GM19372 (cell line): ENCODE measurements around the gene MAST4.

Source experiments
- ATAC-seq: cut with Tn5 transposase; IDR thresholded peaks from one replicate; pipeline ENCODE4 v1.9.1; 2021; ENCODE audit warnings: mild to moderate bottlenecking, low read depth, moderate library complexity; ENCODE audit not compliant: unreplicated experiment

Gene MAST4

DNA sequence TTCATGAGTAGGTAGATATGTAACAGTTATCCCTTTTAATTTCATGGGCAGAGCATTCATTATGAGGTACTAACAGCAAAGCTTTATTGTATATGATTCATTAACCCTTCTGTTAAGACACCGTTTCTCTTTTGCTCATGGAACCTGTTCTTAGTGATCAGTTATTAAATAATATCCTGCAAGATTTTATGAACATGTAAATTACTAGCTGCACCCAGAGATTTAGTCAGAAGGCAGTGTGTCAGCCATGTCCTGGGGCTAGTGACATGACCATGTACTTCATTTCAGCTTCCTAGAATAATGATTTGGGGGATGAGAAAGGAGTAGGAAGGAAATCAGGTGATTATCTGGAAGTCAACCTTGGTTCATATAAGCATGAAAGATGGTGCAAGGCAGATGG is 7.0 kb downstream of the MAST4 start:
- no peak for ATAC-seq

GRCh38 chr5:66603881-66604280 is 7.7 kb downstream of the MAST4 start:
- no peak for ATAC-seq

- ATAC-seq, result no peak
Observed at GRCh38 chr5:66606713-66607112, 10.5 kb downstream of the MAST4 start.

DNA sequence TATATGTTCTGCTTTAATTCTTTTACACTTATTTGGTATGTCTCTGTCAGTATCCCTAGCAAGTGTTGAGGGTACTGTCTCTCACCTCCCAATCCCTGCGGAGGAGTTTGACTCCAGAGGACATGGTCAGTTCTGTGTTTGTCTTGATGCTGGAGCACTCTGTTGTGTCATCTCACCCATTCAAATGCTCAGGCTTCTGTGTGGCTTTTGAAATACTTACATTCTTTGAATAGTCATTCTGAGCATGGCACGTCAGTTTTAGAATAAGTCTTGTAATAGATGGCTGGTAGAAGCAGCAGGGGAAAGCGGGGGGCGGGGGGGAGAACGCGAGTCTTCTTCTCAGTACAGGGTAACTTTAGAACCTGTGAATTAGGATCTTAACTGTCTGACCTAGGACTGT is 12.3 kb downstream of the MAST4 start:
- no peak for ATAC-seq

- no peak for ATAC-seq
Observed at GRCh38 chr5:66609615-66610014, 13.4 kb downstream of the MAST4 start.

GRCh38 chr5:66612226-66612625 is 16.0 kb downstream of the MAST4 start:
- no peak for ATAC-seq

GRCh38 chr5:66615136-66615535 is 18.9 kb downstream of the MAST4 start:
- ATAC-seq, result no peak

DNA sequence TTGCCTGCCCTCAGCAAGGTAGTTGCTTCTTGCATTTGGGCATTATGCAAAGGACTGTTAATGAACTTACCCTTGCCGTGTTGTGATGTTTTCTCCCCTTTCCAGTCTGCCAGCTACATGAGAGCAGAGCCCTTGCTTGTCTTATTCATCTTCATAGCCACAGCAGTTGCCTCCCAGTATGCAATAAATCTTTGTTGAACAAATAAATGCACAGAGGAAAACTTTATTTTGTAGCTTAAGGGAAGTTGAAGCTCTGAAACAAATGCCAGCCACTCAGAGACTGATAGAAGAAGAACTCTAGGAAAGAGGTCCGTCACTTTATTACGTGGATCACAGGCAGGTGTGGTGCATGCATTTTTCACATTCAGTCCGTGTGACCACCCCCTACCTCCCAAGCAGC is 19.7 kb downstream of the MAST4 start:
- no peak for ATAC-seq

DNA sequence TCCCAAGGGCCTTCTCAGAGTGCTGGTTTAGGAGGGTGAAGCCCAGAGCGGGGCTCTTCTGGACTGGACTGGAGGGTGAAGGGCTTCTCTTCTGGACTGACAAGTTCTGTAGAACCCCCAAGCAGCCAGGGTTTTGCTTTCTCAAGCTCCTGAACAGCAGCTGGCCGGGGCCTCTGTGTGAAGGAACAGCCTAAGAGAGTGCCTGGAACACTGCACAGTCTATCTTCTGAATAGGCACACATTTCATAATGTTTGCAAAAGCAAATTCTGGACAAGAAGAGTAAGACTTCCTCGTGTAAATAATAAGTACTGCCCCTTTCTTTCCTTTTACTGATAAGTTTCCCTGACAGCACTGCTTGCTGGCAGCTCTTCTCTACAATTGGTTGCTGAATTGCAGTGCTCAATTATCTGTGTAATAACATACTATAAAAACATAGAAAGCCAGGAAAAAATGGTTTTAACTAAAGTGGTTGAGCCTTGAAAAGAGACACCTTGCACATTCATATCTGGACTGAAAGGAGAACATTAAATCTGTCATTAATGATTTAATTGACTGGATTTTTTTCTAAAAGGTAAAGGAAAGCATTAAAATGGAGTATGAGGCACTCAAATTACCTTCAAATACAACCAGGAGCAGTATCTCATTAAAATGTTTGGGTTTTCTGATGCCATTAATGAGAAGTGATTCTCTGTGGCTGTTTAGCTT is 20.5 kb downstream of the MAST4 start:
- ATAC-seq, result no peak

- ATAC-seq, result no peak
Observed at GRCh38 chr5:66617226-66617861, 21.2 kb downstream of the MAST4 start.

DNA sequence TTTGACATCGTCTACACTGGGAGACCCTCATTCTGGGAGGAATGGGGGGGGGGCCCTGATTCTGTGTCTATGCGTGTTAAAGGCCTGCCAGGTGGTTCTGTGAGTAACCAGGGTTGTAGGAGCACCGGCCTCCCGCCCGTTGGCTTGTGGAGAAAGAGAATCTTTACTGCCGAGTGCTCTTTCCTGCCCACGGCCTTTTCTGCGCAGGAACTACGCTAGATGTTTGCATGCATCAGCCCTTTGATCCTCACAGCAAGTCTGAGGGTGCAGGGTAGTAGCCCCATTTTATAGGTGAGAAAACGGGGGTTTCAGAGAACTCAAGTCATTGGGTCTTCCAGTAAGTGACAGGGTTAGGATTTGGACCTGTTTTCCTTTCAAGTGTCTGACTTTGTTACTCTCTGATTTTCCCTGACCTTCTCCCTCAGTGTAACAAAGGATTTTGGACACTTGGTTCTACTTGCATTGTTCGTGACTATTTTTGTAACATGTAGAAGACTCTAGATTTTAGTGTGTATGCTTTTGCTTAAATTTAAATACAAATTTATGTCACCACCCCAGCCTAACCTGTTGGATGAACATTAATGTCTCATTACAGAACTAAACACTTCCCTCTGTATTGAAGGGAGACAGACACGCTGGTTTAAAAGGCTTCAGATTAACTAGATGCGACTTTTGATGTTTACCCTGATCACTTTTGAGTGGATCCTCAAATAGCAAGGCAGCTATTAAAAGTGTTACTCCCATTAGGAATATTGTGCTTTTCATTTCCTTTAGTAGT is 22.0 kb downstream of the MAST4 start:
- no peak for ATAC-seq

DNA sequence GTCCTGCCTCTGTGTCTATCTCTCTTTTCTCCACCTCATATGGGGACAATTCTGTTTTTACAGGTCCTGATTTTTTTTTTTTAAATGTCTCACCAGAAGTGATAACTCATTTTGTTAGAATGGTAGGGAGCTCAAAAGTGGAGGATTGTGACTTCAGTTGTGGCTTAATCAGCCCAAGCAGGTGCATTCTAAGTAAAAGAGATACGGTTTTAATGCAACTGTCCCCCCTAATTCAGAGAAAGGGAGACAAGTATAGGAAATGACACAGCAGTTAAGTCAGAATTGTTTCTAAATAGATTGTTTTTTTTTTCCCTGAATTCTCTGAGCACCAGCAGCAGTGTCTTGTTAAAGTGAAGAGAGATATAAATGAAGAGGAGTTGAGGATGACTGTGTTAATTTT is 24.5 kb downstream of the MAST4 start:
- no peak for ATAC-seq

GRCh38 chr5:66621146-66621545 is 25.0 kb downstream of the MAST4 start:
- ATAC-seq, result no peak

DNA sequence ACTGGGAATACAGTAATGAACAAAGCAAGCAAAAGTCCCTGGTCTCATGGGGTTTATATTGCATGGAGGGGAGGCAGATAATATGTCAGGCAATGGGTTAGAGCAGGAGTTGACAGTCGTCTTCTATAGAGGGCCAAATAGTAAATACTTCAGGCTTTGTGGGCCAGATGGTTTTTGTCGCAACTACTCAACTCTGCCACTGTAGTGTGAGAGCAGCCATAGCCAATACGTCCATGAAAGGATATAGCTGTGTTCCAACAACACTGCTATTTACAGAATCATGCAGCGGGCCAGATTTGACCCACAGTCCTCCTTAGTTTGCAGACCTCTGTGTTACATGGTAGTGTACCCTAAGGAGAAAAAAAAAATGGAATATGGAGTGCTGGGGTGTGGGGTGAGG is 25.5 kb downstream of the MAST4 start:
- ATAC-seq, result no peak

GRCh38 chr5:66628561-66628960 is 32.4 kb downstream of the MAST4 start:
- no peak for ATAC-seq

DNA sequence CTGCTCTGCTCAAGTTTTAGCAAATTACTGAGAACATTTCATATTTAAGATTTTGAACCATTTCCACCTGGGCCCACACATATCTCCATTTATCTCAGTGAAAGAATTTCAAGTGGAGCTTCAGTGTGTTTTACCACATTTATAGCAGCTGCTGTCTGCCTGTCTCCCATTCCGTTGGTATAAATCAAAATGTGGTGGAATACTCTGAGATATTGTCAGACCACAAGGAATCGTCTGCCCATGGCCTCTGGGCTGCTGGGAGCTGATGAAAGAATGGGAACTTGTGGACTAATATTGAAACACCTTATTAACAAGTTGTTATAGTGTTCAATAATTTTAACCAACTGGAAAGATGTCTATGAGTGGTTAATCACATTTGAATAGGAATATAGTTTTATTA is 33.3 kb downstream of the MAST4 start:
- no peak for ATAC-seq

GRCh38 chr5:66633754-66634153 is 37.6 kb downstream of the MAST4 start:
- ATAC-seq, result no peak

DNA sequence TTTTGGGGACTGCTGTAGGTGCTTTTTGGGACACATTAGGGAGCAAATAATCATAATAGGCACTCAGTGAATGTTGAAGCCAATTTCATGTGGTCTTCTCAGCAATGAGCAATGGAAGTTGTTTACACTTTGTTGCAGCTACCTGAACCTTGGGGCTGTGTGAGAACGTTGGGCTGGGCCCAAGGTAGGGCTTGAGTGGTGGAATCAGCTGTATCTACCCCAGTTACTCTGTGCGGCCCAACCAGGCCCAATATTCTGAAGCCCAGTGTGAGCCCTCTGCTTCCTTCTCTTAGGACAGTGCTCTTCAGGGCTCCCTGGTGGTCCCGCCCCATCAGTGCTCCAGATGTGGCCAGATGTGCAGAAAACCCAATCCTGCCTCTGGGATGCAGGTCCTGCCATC is 38.4 kb downstream of the MAST4 start:
- no peak for ATAC-seq

- no peak for ATAC-seq
Observed at GRCh38 chr5:66637994-66638393, 41.8 kb downstream of the MAST4 start.

DNA sequence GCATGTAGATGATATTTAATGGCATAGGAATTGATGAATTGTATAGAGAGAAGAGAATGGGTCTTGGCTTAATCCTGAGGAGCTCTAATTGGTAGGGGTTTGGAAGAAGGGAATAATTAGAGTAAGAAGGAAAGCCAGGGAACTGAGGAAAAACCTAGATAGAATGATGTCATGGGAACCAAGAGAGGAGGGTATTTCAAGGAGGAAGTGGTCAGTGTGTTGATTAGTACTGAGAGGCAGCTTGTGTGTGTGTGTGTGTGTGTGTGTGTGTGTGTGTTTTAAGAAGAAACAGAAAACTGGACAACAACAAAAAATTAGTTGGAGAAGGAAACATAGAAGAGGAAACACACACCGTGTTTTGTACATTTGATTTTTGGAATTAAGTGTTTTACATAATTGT is 42.8 kb downstream of the MAST4 start:
- no peak for ATAC-seq

DNA sequence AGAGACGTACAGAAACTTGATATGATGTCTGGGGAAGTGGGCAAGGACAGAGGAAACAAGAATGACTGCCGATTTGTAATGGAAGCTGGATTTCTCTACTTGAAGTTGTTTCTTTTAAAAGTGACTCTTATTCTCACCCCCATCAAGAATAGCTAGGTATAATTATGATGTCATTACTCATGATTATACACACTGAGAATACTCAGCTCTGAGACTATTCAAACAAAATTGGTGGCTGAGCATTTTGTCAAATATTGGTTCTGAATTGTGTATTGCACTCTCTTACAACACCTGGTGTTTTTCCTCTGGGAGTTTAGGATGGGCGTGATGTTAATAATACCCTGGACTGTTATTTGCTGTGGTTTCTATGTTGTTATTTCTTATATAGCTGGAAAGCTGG is 46.3 kb downstream of the MAST4 start:
- no peak for ATAC-seq

GRCh38 chr5:66643387-66643786 is 47.2 kb downstream of the MAST4 start:
- ATAC-seq, result no peak
